Activated T-cell treated with anti-CD3 and anti-CD28 coated beads, Interleukin-2, amount 50 U/mL, for 48 hours (primary cell): Measurements from ENCODE around the gene GRIK2.

Source experiments
- DNase-seq, 2 experiments: peaks; one replicate each; pipeline ENCODE4 v3.0.0-alpha.2; 2020

GRIK2 gene

DNA sequence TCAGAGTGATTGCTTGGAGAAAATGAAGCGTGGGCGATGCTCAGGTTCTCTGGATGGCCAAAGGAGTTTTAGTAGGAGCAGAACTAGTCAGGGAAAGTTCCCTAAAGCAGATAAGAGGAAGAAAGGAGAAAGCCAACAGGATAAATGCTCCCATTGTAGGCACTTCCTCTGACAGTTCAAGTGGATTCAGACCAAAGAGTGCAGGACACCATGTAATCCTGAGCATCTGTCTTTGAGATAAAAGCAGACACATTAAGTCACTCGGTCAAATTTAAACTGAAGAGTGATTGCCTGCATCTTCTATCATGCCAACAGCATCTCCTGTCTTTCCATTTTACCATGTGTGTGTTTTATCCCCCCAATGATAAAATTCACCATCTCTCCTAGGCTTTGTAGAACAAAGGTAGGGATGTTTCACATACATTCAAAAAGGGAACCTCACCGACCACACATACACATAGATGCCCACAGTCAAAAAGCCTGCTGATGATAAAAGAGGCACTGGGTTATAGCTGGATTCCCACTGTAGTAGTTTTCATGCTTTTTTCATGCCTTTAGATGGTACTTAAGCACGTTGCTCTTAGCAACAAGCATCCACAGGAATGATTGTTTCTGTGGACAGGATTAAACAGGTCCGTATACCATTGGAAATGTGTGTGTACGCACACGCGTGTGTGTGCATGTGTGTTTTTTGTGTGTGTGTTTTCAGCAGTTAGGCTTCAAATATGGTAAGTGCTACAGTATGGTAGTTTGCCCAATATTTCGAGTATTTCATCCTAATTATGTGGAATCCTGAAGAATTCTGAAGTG lies 7.0 kb downstream of the GRIK2 start:
- no peak for DNase-seq

DNA sequence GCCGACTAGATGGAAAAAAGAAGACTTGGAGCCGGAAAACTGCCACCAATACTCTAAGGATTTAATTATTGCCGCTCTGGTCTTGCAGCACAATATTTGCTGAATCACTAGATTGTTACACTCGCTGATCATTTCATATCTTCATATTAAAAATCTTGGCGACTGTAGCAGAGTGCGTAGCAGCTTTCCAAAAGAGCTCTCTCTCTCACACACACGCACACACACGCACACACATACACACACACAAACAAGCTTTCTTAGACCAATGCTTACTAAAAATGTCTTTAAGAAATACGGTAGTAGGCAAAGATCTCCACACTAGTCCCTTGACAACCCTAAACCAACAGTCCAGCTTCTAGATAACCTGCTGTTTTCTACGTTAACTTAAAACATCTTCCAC lies 7.7 kb downstream of the GRIK2 start:
- DNase-seq: no peak

DNA sequence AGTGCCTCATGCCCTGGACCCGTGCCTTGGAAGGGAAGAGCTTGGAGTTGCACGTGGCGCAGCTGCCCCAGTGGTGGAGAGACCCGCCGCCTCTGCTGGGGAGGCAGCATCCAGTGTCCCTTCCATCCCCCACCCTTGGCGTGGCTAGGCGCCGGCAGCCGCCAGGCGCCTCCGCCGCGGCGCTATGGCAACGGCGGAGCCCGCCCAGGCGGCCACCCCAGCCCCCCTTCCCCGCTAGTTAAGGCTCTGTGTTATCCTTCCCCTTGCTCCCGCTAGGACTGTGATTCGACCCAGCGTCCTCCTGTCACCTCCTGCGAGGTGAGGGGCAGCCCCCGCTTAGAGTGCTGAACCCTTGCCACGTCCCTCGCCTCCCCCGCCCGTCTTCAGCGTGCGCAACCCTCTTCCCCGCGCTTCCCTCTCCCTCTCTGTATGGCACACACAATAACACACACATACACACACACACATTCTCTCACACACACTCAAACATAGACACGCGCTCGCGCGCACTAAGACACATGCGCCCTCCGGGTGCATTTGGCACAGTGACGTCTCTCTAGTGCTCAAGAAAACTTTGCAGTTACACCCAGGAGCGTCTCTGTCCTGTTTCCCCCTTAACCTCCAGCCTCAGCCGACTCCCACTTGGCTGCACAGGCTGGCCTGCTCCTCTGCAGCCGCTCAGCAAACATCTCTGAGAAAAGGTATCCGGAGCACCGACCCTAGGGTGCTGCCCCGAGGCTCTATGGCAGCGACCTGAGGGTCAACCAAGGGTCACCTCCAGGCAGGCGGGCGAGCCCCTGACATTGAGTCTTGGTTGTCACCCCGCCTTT lies 8.5 kb downstream of the GRIK2 start:
- no peak for DNase-seq

DNA sequence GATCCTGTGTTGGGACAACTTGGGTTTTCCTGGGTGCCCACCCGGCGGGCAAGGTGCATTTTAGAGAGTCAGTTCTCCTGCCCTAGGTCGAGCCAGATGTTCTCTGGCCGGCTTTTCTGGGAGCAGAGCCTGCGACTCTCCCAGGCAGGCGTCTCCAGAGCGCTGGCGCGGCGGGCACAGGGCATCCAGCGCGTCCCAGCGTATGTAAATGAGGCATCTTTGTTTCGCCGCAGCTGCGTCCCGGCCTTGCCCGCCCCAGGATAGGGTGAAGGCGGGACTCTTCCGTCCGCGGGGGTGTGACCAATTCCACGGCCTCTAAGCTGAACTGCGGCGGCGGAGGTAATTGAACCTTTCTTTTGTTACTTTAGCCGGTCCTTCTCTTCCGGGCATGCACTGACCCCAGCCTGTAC lies 9.1 kb downstream of the GRIK2 start:
- no peak for DNase-seq

DNA sequence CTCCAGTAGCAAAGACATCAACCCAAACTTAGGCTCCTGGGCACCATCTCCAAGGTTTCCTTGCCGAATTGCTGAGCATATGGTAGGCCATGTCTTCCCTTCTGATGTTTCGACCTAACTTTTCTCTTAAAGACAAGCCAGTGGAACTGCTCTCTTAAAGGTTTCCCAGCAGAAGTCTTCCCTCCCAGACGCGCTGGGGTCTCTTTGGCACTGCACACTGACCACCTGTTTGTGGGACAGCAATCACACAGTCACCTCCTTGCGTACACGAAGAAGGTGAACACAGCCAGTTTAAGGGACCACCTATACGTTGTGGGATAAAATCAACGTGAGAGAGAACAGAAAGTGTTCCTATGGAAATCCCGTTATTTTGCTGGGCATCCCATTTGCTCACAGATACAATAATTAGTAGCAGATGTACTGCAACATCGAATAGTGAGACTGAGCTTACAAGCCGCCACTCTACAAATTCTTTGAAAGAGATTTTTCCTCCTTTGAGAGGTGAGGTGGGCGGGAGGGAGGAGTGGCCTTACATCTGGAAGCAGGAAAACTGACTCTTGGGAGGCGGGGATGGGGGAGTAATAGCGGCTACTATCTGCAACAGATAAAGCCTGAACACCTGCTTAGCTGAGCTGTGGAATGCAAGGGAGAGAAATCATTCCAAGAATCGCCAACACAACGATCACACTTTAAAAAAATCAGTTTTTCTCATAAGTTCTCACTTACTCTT lies 9.9 kb downstream of the GRIK2 start:
- DNase-seq: no peak

DNA sequence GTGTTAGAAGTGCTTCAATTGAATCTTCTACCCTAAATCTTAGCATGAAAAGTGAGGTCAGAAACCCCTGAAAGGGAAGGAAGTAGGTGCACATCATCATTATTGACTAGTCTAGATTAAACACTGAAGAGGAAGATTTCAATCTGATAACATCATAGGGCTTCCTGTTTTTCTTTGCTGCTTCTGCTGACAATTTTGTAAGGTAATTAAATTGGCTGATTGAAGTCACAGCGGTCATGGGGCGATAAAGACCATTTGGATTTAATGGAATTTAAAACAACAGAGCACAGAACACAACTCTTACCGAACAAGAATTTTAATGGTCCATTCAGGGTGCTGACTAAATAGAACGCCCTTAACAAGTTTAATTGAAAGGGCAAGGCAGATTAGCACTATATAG lies 11.3 kb downstream of the GRIK2 start:
- no peak for DNase-seq

DNA sequence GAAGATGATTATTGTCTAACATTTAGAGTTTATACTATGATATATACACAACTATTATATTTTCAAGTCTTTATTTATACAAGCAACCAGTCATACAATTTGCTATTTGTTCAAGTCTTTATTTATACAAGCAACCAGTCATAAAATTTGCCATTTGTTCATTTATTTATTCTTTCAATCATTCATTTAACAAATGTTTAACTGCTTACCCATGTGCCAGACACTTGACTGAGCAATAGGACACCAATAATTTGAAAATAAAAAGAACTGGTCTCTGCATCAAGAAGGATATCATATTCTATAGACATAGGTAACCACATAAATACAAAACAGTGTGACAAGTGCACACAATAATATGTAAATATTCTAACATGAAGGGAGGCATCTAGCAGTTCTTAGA lies 20.3 kb downstream of the GRIK2 start:
- DNase-seq: no peak

DNA sequence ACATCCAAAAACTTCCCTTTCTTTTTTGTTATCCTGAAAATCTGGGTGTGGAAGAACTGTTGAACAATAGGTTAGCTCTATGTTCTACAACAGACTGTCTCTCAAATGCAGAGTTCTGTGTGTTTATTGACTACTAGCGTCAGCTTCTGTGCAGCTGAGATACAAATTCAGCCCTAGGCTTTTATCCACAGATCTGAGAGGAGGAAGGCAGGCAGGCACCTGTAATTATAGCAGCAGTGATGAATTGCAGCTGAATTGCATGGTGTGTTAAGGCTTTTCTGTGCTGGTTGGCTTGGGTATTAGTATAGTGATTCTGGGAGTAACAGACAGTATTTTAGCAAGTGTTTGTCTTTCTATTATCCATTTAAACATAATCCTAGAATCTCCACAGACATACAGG lies 24.4 kb downstream of the GRIK2 start:
- no peak for DNase-seq

DNA sequence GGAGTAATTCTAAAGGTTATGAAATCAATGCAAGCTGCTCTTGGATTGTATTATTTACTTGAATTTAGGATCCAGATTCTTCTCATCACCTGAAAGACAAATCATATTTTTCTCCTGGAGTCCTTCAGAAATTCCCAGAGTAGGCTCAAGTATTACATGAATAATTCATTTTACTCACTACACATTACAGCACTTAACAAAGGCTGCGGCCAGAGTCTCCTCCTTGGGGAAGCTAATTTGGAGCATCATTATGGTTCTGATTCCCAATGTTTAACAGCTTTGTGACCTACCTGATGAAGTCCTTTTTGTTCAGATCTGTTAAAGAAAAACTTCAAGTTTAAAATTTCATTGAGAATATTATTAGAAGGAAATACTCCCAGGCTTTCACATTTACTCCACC lies 28.7 kb downstream of the GRIK2 start:
- DNase-seq: no peak

DNA sequence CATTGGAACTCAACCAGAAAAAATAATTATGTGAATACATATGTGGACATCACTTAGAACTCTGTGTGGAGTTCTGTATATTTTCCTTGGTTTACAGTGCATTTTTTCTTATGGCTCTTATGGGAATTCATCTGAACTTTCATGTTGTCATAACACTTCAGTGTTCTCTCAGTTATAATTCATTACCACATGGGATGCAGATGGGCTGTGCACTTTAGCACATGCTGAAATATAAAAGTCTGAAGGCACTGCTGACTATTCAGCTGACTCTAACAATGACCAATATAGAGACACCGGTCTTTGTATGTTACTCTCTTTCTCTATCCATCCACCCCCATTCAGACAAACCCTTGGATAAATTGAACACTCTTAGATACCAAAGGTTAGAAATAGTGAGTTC lies 29.3 kb downstream of the GRIK2 start:
- no peak for DNase-seq

DNA sequence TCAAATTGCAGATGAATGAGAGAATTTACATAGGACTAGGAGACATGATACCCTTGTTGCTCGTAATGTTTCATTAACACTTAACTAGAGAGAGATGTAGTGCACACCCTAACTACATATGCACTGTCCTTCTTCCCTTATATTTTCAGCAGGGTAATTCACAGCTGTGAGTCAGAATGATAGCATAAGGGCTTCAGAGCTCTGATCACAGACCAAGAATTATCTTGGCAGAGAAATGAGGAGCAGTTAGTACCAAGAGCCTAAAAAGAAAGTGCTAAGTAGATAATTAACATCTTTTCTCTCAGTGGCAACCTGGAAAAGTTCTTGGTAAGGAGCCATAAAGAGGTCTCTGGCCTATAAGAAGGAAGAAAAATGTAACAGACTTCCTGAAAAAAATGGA lies 35.8 kb downstream of the GRIK2 start:
- no peak for DNase-seq

DNA sequence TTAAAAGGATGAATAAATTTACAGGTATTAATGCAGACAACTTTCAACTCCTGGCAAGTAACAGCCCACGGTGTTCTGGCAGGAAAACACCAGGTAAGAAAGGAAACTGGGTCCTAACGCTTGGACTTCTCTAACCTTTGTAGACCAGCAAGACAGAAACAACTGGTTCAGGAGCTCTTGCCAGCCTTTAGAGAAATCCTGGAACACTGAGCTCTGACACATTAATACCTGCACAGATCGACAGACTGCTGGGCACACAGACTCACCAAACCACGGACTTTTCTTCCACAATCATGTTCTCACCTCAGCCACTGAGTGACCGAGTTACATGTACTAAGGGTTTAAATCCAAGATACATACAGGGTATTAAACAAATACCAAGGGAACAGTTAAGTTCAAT lies 36.3 kb downstream of the GRIK2 start:
- DNase-seq: no peak

DNA sequence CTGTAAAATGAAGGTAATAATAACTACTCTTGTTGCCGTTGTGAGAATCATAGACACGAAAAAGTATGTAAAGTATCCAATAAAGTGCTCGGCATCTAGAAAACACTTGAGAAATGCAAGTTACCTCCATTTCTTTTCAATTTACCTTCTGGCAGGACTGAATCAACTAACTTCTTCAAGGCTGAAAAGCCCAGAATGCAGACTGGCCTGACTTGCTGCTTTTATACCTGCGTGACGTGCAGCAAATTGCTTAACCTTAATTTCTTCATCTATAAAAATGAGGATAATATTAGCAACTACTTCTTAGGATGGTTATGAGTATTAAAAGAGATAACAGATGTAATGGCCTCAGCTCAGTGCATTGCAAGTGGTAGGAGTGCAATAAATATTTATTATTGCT lies 39.6 kb downstream of the GRIK2 start:
- no peak for DNase-seq

DNA sequence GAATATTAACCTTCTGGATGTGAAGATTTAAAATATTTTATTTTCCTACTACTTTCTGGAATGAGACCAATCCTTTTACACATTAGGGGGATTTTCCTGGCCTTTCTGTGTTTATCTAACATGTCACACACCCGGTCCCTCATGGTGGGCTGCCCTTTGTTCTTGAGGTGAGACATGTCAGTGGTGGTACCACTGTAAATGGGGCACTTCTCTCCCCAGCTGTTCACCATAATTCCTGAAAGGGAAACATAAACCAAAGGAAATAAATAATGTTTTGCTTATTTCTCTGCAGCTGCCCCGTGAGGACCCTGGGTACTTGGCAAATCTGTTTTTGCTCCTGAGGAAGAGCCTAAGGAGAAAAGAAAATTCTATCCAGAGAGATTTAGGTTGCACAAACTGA lies 41.1 kb downstream of the GRIK2 start:
- DNase-seq: no peak

DNA sequence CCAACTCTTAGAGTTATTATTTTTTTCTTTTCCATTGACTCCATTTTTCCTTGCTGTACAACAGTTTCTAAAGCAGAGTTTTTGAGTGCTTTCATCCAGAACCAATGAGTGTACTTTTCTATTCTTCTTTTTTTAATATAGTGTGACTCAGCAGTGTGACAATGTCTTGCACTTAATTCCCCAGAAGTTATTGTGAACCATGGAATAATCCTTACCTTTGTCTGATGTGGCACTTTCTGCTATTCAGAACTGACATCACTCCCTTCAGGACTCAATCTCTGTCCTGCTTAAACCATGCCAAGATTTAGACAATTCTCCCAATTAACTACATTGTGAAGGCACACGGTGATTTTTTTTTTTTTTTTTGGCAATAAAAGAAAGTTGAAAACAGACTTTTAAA lies 41.5 kb downstream of the GRIK2 start:
- DNase-seq: no peak

DNA sequence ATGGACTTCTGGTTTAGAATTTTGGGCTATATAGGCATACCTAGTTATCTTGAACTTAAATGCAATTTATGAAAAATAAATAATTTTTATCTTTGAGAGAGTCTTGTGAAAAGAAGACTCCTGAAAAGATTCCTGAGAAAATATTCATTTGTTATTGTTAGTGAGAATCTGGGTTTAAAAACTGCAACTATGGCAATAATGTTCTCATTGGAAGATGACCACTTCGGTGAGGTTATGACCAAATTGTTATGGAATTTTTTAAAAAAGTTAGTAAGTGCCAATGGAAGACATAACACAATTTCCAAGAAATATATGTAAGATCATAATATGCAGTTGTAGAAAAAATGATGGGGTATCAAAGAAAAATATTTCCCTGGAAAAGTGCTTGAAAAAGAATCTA lies 46.3 kb downstream of the GRIK2 start:
- no peak for DNase-seq

DNA sequence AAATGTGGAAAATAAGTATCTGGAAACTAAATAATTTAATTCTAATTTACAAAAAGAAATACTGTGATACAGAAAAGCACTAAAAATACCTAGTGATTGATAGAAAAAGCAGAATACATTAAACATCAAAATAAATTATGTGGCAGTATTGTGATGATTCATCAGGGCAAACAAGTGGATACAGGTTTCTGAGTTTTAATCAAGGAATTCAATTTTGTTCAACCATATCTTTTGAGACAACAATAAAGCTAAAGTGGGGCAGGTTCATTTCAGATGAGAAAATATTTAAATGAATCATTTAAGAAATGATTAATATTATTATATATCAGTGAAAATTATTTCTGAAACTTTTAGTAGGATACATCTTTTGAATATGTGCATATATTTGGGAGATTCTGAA lies 49.8 kb downstream of the GRIK2 start:
- no peak for DNase-seq

DNA sequence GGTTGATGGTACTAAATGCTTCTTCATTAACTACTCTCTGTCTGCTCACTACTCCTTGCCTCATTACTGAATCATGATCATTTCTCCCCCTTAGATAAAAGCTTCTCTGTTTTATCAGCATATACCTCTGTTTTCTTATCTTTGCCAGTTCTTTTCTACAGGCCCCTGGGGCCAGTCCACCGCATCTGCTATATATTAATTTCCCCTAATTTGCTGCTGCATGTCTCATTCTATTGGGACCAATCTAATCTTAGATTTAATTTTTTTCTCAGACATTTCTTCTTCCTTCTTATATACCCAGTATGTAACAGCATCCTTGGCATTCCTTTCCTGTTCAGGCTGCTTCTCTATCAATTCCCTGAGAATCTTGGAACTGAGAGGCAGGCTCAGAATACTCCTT lies 51.2 kb downstream of the GRIK2 start:
- no peak for DNase-seq

DNA sequence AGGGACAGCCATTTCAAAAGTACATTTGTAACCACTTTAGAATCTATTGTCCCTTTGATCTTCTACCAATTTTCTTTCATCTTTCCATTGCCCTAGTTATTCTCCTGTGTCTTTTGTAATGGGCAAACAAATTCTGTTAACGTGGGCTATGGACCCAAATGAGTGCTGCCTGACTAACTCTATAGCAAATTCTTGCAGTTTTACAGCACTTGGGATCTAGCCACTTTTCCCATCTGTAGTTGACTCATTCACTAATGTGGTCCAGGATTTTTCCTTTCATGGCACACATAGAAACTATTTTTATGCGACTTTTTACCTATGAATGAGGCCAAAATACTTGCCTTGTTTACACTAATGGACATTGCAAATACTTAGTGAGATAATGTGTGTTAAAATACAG lies 52.0 kb downstream of the GRIK2 start:
- no peak for DNase-seq

DNA sequence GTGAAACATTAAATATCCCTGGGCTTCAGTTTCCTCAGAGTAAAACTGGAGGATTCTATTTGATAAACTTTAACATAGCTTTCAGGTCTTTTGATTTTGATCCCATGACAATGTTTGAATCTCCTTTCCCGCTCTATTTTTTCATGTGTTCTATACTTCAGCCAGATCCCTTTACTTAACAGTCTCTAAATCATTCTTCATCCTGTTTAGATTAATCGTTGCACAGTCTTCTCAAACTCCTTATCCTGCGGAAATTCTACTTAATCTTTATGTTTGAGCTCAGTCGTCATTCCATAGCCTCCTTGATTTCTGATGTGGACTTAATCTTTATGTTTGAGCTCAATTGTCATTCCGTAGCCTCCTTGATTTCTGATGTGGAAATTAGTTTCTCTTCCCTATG lies 57.4 kb downstream of the GRIK2 start:
- DNase-seq: no peak

DNA sequence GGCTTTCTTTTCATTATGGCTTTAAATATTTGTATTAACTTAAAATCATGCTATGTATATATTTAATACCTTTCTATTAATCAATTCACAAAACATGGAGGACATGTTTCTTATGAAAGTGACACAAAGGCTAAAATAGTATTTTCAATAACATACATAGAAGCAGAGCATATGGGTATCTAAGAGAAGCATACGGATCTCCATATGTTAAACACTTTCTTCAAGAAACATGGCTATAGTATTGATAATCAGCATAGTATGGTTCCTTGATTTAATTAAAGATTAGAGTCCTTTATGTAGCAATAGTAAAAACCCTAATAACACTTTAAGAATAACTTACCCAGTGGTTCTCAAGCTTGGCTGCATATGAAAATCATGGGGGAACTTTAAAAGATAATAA lies 58.5 kb downstream of the GRIK2 start:
- DNase-seq: no peak

DNA sequence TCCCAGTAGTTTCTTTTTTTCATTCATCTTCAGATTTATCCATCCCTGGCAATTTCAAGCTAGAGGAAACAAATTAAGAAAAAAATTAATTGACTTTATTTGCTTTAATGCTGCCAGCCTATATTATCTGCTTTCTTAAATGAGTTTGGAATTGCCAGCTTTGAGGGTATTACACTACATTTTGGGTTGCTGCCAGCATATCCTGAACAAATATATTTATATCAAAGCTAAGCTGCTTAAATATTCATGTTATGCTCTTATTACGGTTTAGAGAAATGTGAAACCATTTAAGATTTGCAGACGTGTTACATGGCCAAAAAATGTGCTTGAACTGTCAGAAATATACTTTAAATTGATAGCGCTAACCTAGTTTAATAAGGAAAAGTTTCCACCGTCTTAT lies 59.7 kb downstream of the GRIK2 start:
- no peak for DNase-seq

DNA sequence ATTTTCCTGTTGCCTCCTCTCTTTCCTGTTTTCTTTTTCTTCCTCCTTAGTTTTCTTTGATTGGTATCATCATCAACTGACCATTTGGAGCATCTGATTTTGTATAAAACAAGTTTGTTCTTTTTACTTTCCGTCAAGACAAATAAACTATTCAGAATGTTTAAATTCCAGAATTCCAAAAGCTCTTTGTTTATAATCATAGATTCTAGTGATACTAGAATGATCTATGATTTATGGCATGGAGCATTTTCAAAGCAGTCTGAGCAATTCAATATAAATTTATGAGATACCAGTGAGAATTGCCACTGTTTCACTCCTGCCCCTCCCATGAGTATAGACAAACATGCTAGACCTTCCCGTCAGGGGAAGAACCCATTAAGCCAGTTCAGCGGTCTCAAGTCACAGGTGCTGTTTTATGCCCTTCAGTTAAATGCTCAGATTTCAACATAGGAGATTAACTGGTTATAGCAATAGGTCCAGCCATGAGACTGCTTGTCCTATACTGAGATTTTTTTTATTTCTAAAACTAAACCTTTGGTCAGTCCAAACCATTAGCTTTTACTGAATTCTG lies 60.7 kb downstream of the GRIK2 start:
- DNase-seq: no peak

DNA sequence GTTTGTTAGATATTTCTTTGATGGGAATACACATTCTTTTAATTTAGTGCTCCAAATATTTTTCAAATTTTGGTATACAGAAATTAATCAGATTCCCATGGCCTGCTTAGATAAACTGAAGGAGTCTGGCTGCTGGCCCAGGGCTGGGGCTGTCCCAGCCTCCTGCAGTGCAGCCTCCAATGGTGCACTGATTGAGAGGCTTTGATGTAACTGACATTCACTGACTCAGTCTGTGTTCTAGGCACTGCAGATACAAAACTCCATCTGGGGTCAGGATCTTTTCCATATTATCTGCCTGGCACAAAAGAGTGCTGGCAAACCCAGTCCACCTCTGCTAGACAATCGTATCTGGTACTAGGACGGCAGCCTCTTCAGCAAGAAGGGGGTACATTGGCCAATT lies 64.8 kb downstream of the GRIK2 start:
- DNase-seq: no peak
